PC-3 (cell line): Measurements from ENCODE around the gene NEUROG1. TPM values are rescaled to one million over a fixed set of nuclear protein-coding genes. Genes with fewer than 3 reads are reported as not detected.

Source experiments
- ATAC-seq: fragments of 200-7000 bp; cut with Tn5 transposase; 2 replicates; pipeline ENCODE4 v1.9.1; 2020; ENCODE audit warnings: mild to moderate bottlenecking, moderate library complexity
- BruUV-seq: library from RNA; stranded (reverse); fragments of 400-500 nt; replicated peaks from 2 replicates; lab custom pipeline; 2021; lab: Mats Ljungman, UMichigan
- CTCF ChIA-PET: fragments of 300-600 bp; sonication (Branson Sonifier 250); formaldehyde crosslinking; loops from one replicate; lab custom pipeline; 2022; ENCODE audit warnings: antibody characterized with exemption; lab: Charles Lee
- POLR2A ChIA-PET: fragments of 300-600 bp; sonication (Branson Sonifier 250); formaldehyde crosslinking; loops from one replicate; lab custom pipeline; 2022; ENCODE audit warnings: antibody characterized with exemption; ENCODE audit not compliant: unreplicated experiment; lab: Charles Lee
- DNase-seq: peaks from one replicate; pipeline ENCODE4 v3.0.0-alpha.2; 2015
- H2AFZ ChIP-seq: fragments of 300-600 bp; sonication (generic); 2 replicates; pipeline ENCODE4 v1.6.0; 2016; ENCODE audit warnings: antibody characterized with exemption, low read length
- H3F3A ChIP-seq: fragments of 300-600 bp; sonication (generic); one replicate; pipeline ENCODE4 v1.6.0; 2017; ENCODE audit warnings: antibody characterized with exemption, low read length, control low read depth, mild to moderate bottlenecking; ENCODE audit not compliant: unreplicated experiment
- H3K27ac ChIP-seq: fragments of 300-600 bp; sonication (generic); 2 replicates; pipeline ENCODE4 v1.5.1; 2016; ENCODE audit warnings: mild to moderate bottlenecking, low read length
- H3K27me3 ChIP-seq: fragments of 300-600 bp; sonication (generic); 2 replicates; pipeline ENCODE4 v1.6.1; 2016; ENCODE audit warnings: low read length, mixed read lengths
- H3K36me3 ChIP-seq: fragments of 300-600 bp; sonication (generic); 2 replicates; pipeline ENCODE4 v1.6.1; 2016; ENCODE audit warnings: low read depth, mixed run types, low read length, mixed read lengths
- H3K4me1 ChIP-seq: fragments of 300-600 bp; sonication (generic); 2 replicates; pipeline ENCODE4 v1.5.1; 2016; ENCODE audit warnings: low read length; ENCODE audit not compliant: insufficient read depth
- H3K4me2 ChIP-seq: fragments of 300-600 bp; sonication (generic); 2 replicates; pipeline ENCODE4 v1.6.0; 2016; ENCODE audit warnings: low read length
- H3K4me3 ChIP-seq: fragments of 300-600 bp; sonication (generic); 2 replicates; pipeline ENCODE4 v1.5.1; 2016; ENCODE audit warnings: mild to moderate bottlenecking, low read length, mixed read lengths
- H3K79me2 ChIP-seq: fragments of 300-600 bp; sonication (generic); 2 replicates; pipeline ENCODE4 v1.6.1; 2017; ENCODE audit warnings: low read length, mixed read lengths
- H3K9ac ChIP-seq: fragments of 300-600 bp; sonication (generic); 2 replicates; pipeline ENCODE4 v1.6.0; 2016; ENCODE audit warnings: mild to moderate bottlenecking, low read length
- H3K9me2 ChIP-seq: fragments of 300-600 bp; sonication (generic); replicated peaks from 2 replicates; pipeline ENCODE4 v1.6.1; 2016; ENCODE audit warnings: mixed run types, low read length, mixed read lengths
- H3K9me3 ChIP-seq: fragments of 300-600 bp; sonication (generic); 2 replicates; pipeline ENCODE4 v1.6.1; 2016; ENCODE audit warnings: low read length, mixed read lengths
- H4K20me1 ChIP-seq: fragments of 300-600 bp; sonication (generic); 2 replicates; pipeline ENCODE4 v1.6.1; 2016; ENCODE audit warnings: low read length, mixed read lengths
- EZH2 ChIP-seq: fragments of 300-600 bp; sonication (generic); IDR thresholded peaks from one replicate; pipeline ENCODE4 v1.6.1; 2017; ENCODE audit warnings: antibody characterized with exemption, mild to moderate bottlenecking, low read length; ENCODE audit not compliant: unreplicated experiment
- EZH2phosphoT487 ChIP-seq: fragments of 300-600 bp; sonication (generic); IDR thresholded peaks from 2 replicates; pipeline ENCODE4 v1.6.1; 2018; ENCODE audit warnings: mild to moderate bottlenecking, antibody characterized with exemption, low read length, borderline replicate concordance
- intact Hi-C: fragments of 100-400 bp; cut with micrococcal nuclease; formaldehyde crosslinking; loops from 2 replicates; pipeline ENCODE4 v1.9.0; 2023
- total RNA-seq: library from RNA; depleted of rRNA; stranded (reverse); fragments of >200 nt; gene quantifications from 2 replicates; pipeline ENCODE4 v1.2.3, GENCODE V29; 2014
- TF ChIP-seq, protein P1 (sequence below): fragments of 300-600 bp; sonication (generic); conservative IDR thresholded peaks from 2 replicates; pipeline ENCODE4 v1.5.1; 2017; ENCODE audit warnings: antibody characterized with exemption, low read depth, mild to moderate bottlenecking, low read length

NEUROG1 gene
- total RNA-seq, 1 experiment from 2014 or later, result not detected

DNA sequence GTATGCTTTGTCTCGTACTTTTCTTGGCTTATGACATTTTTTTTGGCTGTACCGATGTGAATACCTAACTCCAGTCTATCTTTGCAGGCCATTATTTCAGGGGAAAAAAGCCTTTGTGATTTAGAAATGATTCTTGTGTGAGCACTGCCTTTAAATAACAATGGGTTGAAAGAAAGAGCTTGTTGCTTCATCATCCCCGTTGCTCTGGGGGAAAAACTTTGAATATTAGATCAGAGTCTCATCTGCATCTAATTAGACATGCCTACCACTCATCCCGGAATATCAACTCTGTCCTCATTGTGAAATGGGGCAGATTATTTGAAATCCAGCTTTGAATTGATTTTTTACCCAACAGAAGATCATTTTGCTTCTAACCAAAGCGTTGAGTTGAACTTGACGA is 29.5 kb upstream of the NEUROG1 start:
- TF ChIP-seq EZH2 (no peak), EZH2phosphoT487 (no peak)
- TF ChIP-seq, protein P1, sequence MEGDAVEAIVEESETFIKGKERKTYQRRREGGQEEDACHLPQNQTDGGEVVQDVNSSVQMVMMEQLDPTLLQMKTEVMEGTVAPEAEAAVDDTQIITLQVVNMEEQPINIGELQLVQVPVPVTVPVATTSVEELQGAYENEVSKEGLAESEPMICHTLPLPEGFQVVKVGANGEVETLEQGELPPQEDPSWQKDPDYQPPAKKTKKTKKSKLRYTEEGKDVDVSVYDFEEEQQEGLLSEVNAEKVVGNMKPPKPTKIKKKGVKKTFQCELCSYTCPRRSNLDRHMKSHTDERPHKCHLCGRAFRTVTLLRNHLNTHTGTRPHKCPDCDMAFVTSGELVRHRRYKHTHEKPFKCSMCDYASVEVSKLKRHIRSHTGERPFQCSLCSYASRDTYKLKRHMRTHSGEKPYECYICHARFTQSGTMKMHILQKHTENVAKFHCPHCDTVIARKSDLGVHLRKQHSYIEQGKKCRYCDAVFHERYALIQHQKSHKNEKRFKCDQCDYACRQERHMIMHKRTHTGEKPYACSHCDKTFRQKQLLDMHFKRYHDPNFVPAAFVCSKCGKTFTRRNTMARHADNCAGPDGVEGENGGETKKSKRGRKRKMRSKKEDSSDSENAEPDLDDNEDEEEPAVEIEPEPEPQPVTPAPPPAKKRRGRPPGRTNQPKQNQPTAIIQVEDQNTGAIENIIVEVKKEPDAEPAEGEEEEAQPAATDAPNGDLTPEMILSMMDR, result no peak
- DNase-seq (no peak), ATAC-seq (no peak)
- Histone ChIP-seq H3K4me1 (no peaks in the 10 kb centered on the region), H3F3A (no peaks in the 10 kb centered on the region), H3K4me3 (no peak overlapping the region), H3K79me2 (no peaks in the 10 kb centered on the region), H3K4me2 (no peak overlapping the region), H3K9me2 (no peaks in the 10 kb centered on the region), H4K20me1 (no peaks in the 10 kb centered on the region), H3K9me3 (no peaks in the 10 kb centered on the region), H2AFZ (no peak overlapping the region), H3K36me3 (no peaks in the 10 kb centered on the region), H3K9ac (no peak overlapping the region), H3K27me3 (no peaks in the 10 kb centered on the region), H3K27ac (no peak overlapping the region)
- POLR2A ChIA-PET, result no interaction called here
- no TSS peak for BruUV-seq
- CTCF ChIA-PET, result interaction anchor here (0.9 kb wide), 1 partner anchor 103 kb away, joined by 3 read pairs; no protein-coding TSS in a partner anchor
- intact Hi-C loops, result loop anchor here (10.0 kb wide), 2 partner anchors 260 to 500 kb away; no protein-coding TSS in a partner anchor

DNA sequence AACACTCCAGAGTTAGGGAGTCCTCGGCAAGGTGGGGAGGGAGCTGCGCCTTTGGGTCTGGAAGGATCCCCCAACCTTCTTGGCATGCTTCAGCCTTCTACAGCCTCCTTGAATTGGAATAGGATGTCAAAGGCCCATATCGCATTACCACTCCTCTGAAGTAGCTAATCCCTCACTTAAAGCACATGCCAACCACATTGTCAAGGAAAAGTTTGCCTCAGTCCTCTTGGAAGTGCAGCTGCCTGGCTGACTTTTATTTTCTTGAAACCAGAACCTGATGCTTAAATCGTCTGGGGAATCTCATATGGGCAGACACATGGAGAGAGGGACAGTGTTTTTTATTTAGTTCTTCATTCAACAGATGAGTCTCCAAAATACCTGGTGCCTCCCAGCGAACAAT is 28.6 kb upstream of the NEUROG1 start:
- no peak overlapping the region for H3K4me3 ChIP-seq
- no peak overlapping the region for H3K27ac ChIP-seq
- intact Hi-C loops, result loop anchor here (10.0 kb wide), 2 partner anchors 260 to 500 kb away; no protein-coding TSS in a partner anchor
- ATAC-seq, result no peak
- no peak overlapping the region for H2AFZ ChIP-seq
- no peaks in the 10 kb centered on the region for H4K20me1 ChIP-seq
- no TSS peak for BruUV-seq
- H3K9me2 ChIP-seq, result no peaks in the 10 kb centered on the region
- DNase-seq, result no peak
- no peaks in the 10 kb centered on the region for H3K36me3 ChIP-seq
- H3K27me3 ChIP-seq, result no peaks in the 10 kb centered on the region
- H3K79me2 ChIP-seq, result no peaks in the 10 kb centered on the region
- ChIA-PET CTCF (interaction anchor here (0.9 to 1.0 kb wide), 2 partner anchors 98 to 102 kb away, joined by 3 read pairs; no protein-coding TSS in a partner anchor), POLR2A (no interaction called here)
- H3F3A ChIP-seq, result no peaks in the 10 kb centered on the region
- TF ChIP-seq, protein P1, result no peak
- TF ChIP-seq EZH2 (no peak), EZH2phosphoT487 (no peak)
- no peaks in the 10 kb centered on the region for H3K9me3 ChIP-seq
- H3K4me1 ChIP-seq, result no peaks in the 10 kb centered on the region
- H3K9ac ChIP-seq, result no peak overlapping the region
- no peak overlapping the region for H3K4me2 ChIP-seq

DNA sequence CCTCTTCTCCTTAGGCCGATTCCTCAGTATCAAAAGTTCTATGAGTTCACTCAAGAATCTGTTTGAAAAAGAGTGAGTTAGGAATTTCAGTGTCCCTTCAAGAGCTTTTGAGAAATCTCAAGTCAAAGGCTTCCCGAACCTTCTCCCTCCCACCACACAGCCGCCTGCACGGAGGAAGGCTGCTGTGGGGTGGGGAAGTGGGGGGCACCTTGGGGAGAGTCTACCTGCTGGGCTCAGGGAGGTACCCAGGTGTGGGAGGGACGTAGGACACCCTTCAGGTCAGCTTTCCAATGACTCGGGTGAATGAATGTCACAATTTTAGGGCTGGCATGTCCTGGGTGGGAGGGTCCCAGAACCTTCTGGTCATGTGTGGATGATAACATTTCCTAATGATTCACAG is 25.5 kb upstream of the NEUROG1 start:
- Histone ChIP-seq H3K9ac (no peak overlapping the region), H3K4me2 (no peak overlapping the region), H3K36me3 (no peaks in the 10 kb centered on the region), H3K4me3 (no peak overlapping the region), H2AFZ (peak overlapping the region; percentile 49; the same call in 1 of the 2 replicates), H3K4me1 (no peaks in the 10 kb centered on the region), H3K9me2 (no peaks in the 10 kb centered on the region), H3K79me2 (no peaks in the 10 kb centered on the region), H3K27me3 (0 out of 2 replicates have a peak, but pooled peaks cover under 1% of the 10 kb centered on the region), H3K27ac (no peak overlapping the region), H3K9me3 (no peaks in the 10 kb centered on the region), H3F3A (no peaks in the 10 kb centered on the region), H4K20me1 (no peaks in the 10 kb centered on the region)
- CTCF ChIA-PET, result interaction anchor here (0.6 to 0.8 kb wide), 4 partner anchors 12 to 192 kb away, joined by 3 to 4 read pairs (median 4); no protein-coding TSS in a partner anchor
- no TSS peak for BruUV-seq
- intact Hi-C loops, result loop anchor here (10.0 kb wide), 2 partner anchors 264 to 504 kb away; no protein-coding TSS in a partner anchor
- ATAC-seq (no peak), DNase-seq (no peak)
- TF ChIP-seq, protein P1, result no peak
- no peak for TF ChIP-seq EZH2
- no peak for TF ChIP-seq EZH2phosphoT487
- POLR2A ChIA-PET, result no interaction called here
